K562 (cell line): Measurements from ENCODE around the gene TTC39B. TPM values are rescaled to one million over a fixed set of nuclear protein-coding genes. Genes with fewer than 3 reads are reported as not detected.

Source experiments
- ATAC-seq: fragments of 200-7000 bp; cut with Tn5 transposase; 3 replicates; pipeline ENCODE4 v1.9.1; 2020; ENCODE audit warnings: moderate library complexity
- BruUV-seq: library from RNA; stranded (reverse); fragments of 400-500 nt; replicated peaks from 2 replicates; lab custom pipeline; 2021; lab: Mats Ljungman, UMichigan
- CTCF ChIA-PET: fragments of 300-600 bp; formaldehyde crosslinking; extraction: SDS; loops from one replicate; lab custom pipeline; 2021; ENCODE audit warnings: low intra/inter-chr PET ratio; lab: Yijun Ruan, JAX
- POLR2A ChIA-PET: fragments of 300-600, 350-650 bp; sonication (Branson Sonifier 250); formaldehyde crosslinking; extraction: SDS; loops from one replicate; lab custom pipeline; 2021; ENCODE audit warnings: antibody characterized with exemption, inconsistent platforms; lab: Yijun Ruan, JAX
- DNase-seq, 4 experiments: peaks; one replicate each; pipeline versions ENCODE4 v3.0.0 to v3.0.0-alpha.2; 2011 to 2018; ENCODE audit warnings: low spot score in 3 of 4, mixed read lengths in 3 of 4; ENCODE audit errors: extremely low read depth in 1 of 4
- FAIRE-seq: peaks from 2 replicates; lab custom pipeline; 2011; peaks lifted over from hg19 to GRCh38; lab: Jason Lieb, UNC
- H2AFZ ChIP-seq: 2 replicates; pipeline ENCODE4 v1.6.0; 2011; ENCODE audit warnings: low read depth, low read length, control low read depth, inconsistent platforms
- H3K27ac ChIP-seq: fragments of 200-600 bp; 3 replicates; pipeline ENCODE4 v1.8.0; 2011; ENCODE audit warnings: low read depth, mild to moderate bottlenecking, control low read depth, inconsistent platforms, low read length, moderate library complexity, mixed read lengths; ENCODE audit errors: extremely low read depth
- H3K27me3 ChIP-seq, 2 experiments: fragments of 300-600 bp in 1 of 2; 2 replicates in 1 of 2; 3 replicates in 1 of 2; pipeline versions ENCODE4 v1.6.0 to v1.8.0; 2011; ENCODE audit warnings: inconsistent platforms in 2 of 2, low read length in 2 of 2, mild to moderate bottlenecking in 1 of 2, mixed read lengths in 1 of 2, moderate library complexity in 1 of 2; ENCODE audit not compliant: control insufficient read depth in 2 of 2, insufficient read depth in 2 of 2
- H3K36me3 ChIP-seq: fragments of 300-600 bp; 3 replicates; pipeline ENCODE4 v1.8.0; 2011; ENCODE audit warnings: mild to moderate bottlenecking, low read length, inconsistent platforms; ENCODE audit not compliant: control insufficient read depth, insufficient read depth
- H3K4me1 ChIP-seq, 2 experiments: fragments of 200-600 bp in 1 of 2; replicated peaks in 1 of 2; 2 replicates in 1 of 2; 3 replicates in 1 of 2; pipeline versions ENCODE4 v1.5.1 to v1.8.0; 2011; ENCODE audit warnings: inconsistent platforms in 2 of 2, low read length in 2 of 2, mild to moderate bottlenecking in 1 of 2, mixed read lengths in 1 of 2, moderate library complexity in 1 of 2; ENCODE audit not compliant: control insufficient read depth in 2 of 2, insufficient read depth in 2 of 2
- H3K4me2 ChIP-seq: 2 replicates; pipeline ENCODE4 v1.6.1; 2011; ENCODE audit warnings: low read length, control low read depth, inconsistent platforms, mixed read lengths; ENCODE audit not compliant: insufficient read depth
- H3K4me3 ChIP-seq: fragments of 200-600 bp; sonication (generic), shearing (Covaris generic); 2 replicates; pipeline ENCODE4 v1.5.1; 2016; ENCODE audit warnings: control low read depth, inconsistent platforms
- H3K79me2 ChIP-seq: fragments of 200-600 bp; 3 replicates; pipeline ENCODE4 v1.8.0; 2011; ENCODE audit warnings: low read length, inconsistent platforms; ENCODE audit not compliant: control insufficient read depth, insufficient read depth
- H3K9ac ChIP-seq, 2 experiments: 2 replicates each; pipeline versions ENCODE4 v1.6.0 to v1.6.1; 2011; ENCODE audit warnings: low read depth in 2 of 2, low read length in 2 of 2, control low read depth in 1 of 2, inconsistent platforms in 1 of 2, mild to moderate bottlenecking in 1 of 2, mixed read lengths in 1 of 2; ENCODE audit not compliant: insufficient read depth in 1 of 2
- H3K9me1 ChIP-seq: one replicate; pipeline ENCODE4 v1.6.0; 2011; ENCODE audit warnings: inconsistent platforms, mild to moderate bottlenecking, low read length, moderate library complexity; ENCODE audit not compliant: control insufficient read depth, insufficient read depth
- H3K9me3 ChIP-seq: replicated peaks from 2 replicates; pipeline ENCODE4 v1.5.1; 2011; ENCODE audit warnings: low read depth, low read length, inconsistent platforms; ENCODE audit not compliant: control insufficient read depth, insufficient read depth
- H4K20me1 ChIP-seq: replicated peaks from 2 replicates; pipeline ENCODE4 v1.6.1; 2011; ENCODE audit warnings: low read length, inconsistent platforms, mixed read lengths; ENCODE audit not compliant: control insufficient read depth, insufficient read depth
- AFF1 ChIP-seq, 2 experiments: fragments of 450-650 bp; IDR thresholded peaks; 2 replicates each; pipeline ENCODE4 v1.6.1; 2018; ENCODE audit warnings: mild to moderate bottlenecking in 2 of 2, low read depth in 1 of 2; ENCODE audit not compliant: partially characterized antibody in 2 of 2
- BCOR ChIP-seq: fragments of 450-650 bp; IDR thresholded peaks from 2 replicates; pipeline ENCODE4 v1.6.1; 2016
- BRD4 ChIP-seq: fragments of 200-600 bp; sonication (generic); IDR thresholded peaks from 2 replicates; pipeline ENCODE4 v1.6.1; 2017; ENCODE audit warnings: inconsistent platforms
- CBFA2T2 ChIP-seq: fragments of 450-650 bp; conservative IDR thresholded peaks from 2 replicates; pipeline ENCODE4 v1.6.1; 2017; ENCODE audit warnings: mild to moderate bottlenecking
- CCAR2 ChIP-seq: fragments of 200-400 bp; formaldehyde crosslinking; IDR thresholded peaks from 2 replicates; pipeline ENCODE4 v1.6.1; 2017; ENCODE audit warnings: mild to moderate bottlenecking, low read depth, low read length
- HNRNPUL1 ChIP-seq: fragments of 200-400 bp; formaldehyde crosslinking; IDR thresholded peaks from 2 replicates; pipeline ENCODE4 v1.6.1; 2017; ENCODE audit warnings: low read length
- KHSRP ChIP-seq: fragments of 450-650 bp; IDR thresholded peaks from 2 replicates; pipeline ENCODE4 v1.6.1; 2017
- LCOR ChIP-seq: sonication (generic); formaldehyde crosslinking; IDR thresholded peaks from 2 replicates; pipeline ENCODE4 v1.8.0; 2022; ENCODE audit warnings: mild to moderate bottlenecking, missing genetic modification reagents
- MAFF ChIP-seq: IDR thresholded peaks from 2 replicates; pipeline ENCODE4 v1.6.1; 2012; ENCODE audit warnings: low read length, improper control_type of control experiment
- MEF2A ChIP-seq: IDR thresholded peaks from 2 replicates; pipeline ENCODE4 v1.6.1; 2011; ENCODE audit warnings: low read depth, mild to moderate bottlenecking, low read length, moderate library complexity; ENCODE audit not compliant: control insufficient read depth
- NCOA1 ChIP-seq: fragments of 450-650 bp; IDR thresholded peaks from 2 replicates; pipeline ENCODE4 v1.6.1; 2016; ENCODE audit warnings: low read depth
- NFE2L1 ChIP-seq: fragments of 450-650 bp; IDR thresholded peaks from 2 replicates; pipeline ENCODE4 v1.6.1; 2016; ENCODE audit warnings: missing genetic modification characterization, low read depth, mild to moderate bottlenecking, missing compliant biosample characterization, moderate library complexity, borderline replicate concordance
- RUNX1 ChIP-seq: sonication (generic); IDR thresholded peaks from 2 replicates; pipeline ENCODE4 v1.6.1; 2016; ENCODE audit warnings: antibody characterized with exemption, low read depth
- SMARCA5 ChIP-seq: fragments of 450-650 bp; IDR thresholded peaks from 2 replicates; pipeline ENCODE4 v1.6.1; 2016
- TAF9B ChIP-seq: fragments of 450-650 bp; IDR thresholded peaks from 2 replicates; pipeline ENCODE4 v1.6.1; 2018; ENCODE audit warnings: mild to moderate bottlenecking; ENCODE audit not compliant: partially characterized antibody
- ZBTB17 ChIP-seq: fragments of 450-650 bp; formaldehyde crosslinking; IDR thresholded peaks from 2 replicates; pipeline ENCODE4 v1.4.0; 2020; ENCODE audit warnings: mild to moderate bottlenecking
- ZNF354B ChIP-seq: fragments of 250-450 bp; sonication (Bioruptor Pico); IDR thresholded peaks from 2 replicates; pipeline ENCODE4 v1.4.0; 2020
- ZNF57 ChIP-seq: fragments of 450-650 bp; formaldehyde crosslinking; IDR thresholded peaks from 2 replicates; pipeline ENCODE4 v1.4.0; 2020; ENCODE audit warnings: mild to moderate bottlenecking, moderate library complexity
- ZNF589 ChIP-seq: fragments of 200-800 bp; sonication (Bioruptor generic); IDR thresholded peaks from 2 replicates; pipeline ENCODE4 v1.6.1; 2016; ENCODE audit warnings: low read depth, missing genetic modification characterization, missing compliant biosample characterization
- WGBS: fragments of 100-300 bp; shearing (Covaris generic); methylation state at CpG from one replicate; pipeline ENCODE4 v1.1.6; 2016; ENCODE audit warnings: low coverage, mixed read lengths; ENCODE audit not compliant: insufficient coverage; ENCODE audit errors: missing lambda C conversion rate; 5-methylcytosine and 5-hydroxymethylcytosine counted together
- in situ Hi-C: fragments of 300-500 bp; cut with MboI; formaldehyde crosslinking; loops from 4 replicates; pipeline ENCODE4 v1.15.0; 2018; ENCODE audit warnings: inconsistent platforms, mixed read lengths
- intact Hi-C: fragments of 100-400 bp; cut with micrococcal nuclease; formaldehyde crosslinking; loops from 2 replicates; pipeline ENCODE4 v1.14.2; 2022
- polyA plus RNA-seq, 8 experiments: library from polyadenylated mRNA; depleted of rRNA in 4 of 8; stranded (reverse) in 5 of 8; unstranded in 3 of 8; fragments of >200 nt; fragmentation: Nextera tagmentation in 2 of 8; fragmentation: Illumina TruSeq in 1 of 8; extraction: Ambion mirVana in 2 of 8; extraction: Trizol in 1 of 8; gene quantifications; 2 replicates each; pipeline versions ENCODE4 v1.2.1 to v1.2.3, GENCODE V29; 2011 to 2014; ENCODE audit warnings: inconsistent platforms in 1 of 8, missing spikeins in 1 of 8
- total RNA-seq, 7 experiments: library from RNA; depleted of rRNA in 6 of 7; stranded (reverse); fragments of >200 nt in 6 of 7; fragmentation: Illumina TruSeq in 2 of 7; extraction: Trizol in 2 of 7; gene quantifications; 2 replicates each; pipeline versions ENCODE4 v1.2.1 to v1.2.3, GENCODE V29; 2011 to 2021; ENCODE audit warnings: low replicate concordance in 1 of 7

Gene TTC39B
- total and polyA plus RNA-seq, 9 of the 15 experiments (the other 6 are each of a cell fraction or from before 2014, with no cell fraction given): 0.32 to 1.2 (median 0.95) TPM

GRCh38 chr9:15140051-15140450 is 167.0 kb downstream of the TTC39B start:
- ChIA-PET POLR2A (no interaction called here), CTCF (no interaction called here)
- Histone ChIP-seq H2AFZ (no peak overlapping the region), H3K9me1 (no peaks in the 10 kb centered on the region), H3K36me3 (no peaks in the 10 kb centered on the region), H4K20me1 (no peaks in the 10 kb centered on the region), H3K9me3 (no peaks in the 10 kb centered on the region), H3K9ac (no peak overlapping the region), H3K4me2 (no peak overlapping the region), H3K27ac (no peak overlapping the region), H3K79me2 (no peaks in the 10 kb centered on the region), H3K4me3 (no peak overlapping the region), H3K4me1 (no peaks in the 10 kb centered on the region; a peak in 1 of 5 replicates), H3K27me3 (no peaks in the 10 kb centered on the region)
- in situ Hi-C loops: loop anchor here (25.0 kb wide), 2 partner anchors 478 to 703 kb away; no protein-coding TSS in a partner anchor
- TF ChIP-seq MAFF: no peak
- no peak for TF ChIP-seq BCOR
- TF ChIP-seq NFE2L1 (tag): no peak
- TF ChIP-seq ZNF57 (CRISPR knock-in tag): no peak
- TF ChIP-seq ZBTB17: no peak
- TF ChIP-seq KHSRP: no peak
- no peak for TF ChIP-seq LCOR (CRISPR knock-in tag)
- TF ChIP-seq SMARCA5: no peak
- no peak for TF ChIP-seq CBFA2T2
- no peak for TF ChIP-seq AFF1 (IDR thresholded peaks at IDR 0.05; ENCODE audit: low read depth in 1 of 2, partially characterized antibody in 2 of 2)
- no peak for TF ChIP-seq BRD4
- no peak for TF ChIP-seq MEF2A
- TF ChIP-seq RUNX1: no peak
- no peak for TF ChIP-seq HNRNPUL1
- no peak for TF ChIP-seq ZNF589 (CRISPR knock-in tag)
- no peak for TF ChIP-seq CCAR2
- no peak for TF ChIP-seq TAF9B
- TF ChIP-seq NCOA1: no peak
- no peak for TF ChIP-seq ZNF354B (CRISPR knock-in tag)
- no TSS peak for BruUV-seq
- intact Hi-C loops: loop anchor here (5.0 kb wide), 1 partner anchor 373 kb away; no protein-coding TSS in a partner anchor
- 23% methylated on average over 1 of the region's 1 CpG for WGBS
- DNase-seq: no peak
- no peak for ATAC-seq
- no peak for FAIRE-seq
